Osteoblast (primary cell): ENCODE data around the gene IFT27. TPM values are rescaled to one million over a fixed set of nuclear protein-coding genes. Genes with fewer than 3 reads are reported as not detected.
A peak's percentile ranks its signal among the peaks of the same experiment; 100 is the strongest.

ENCODE experiments used
- DNase-seq: peaks from one replicate; pipeline ENCODE4 v3.0.0; 2011; ENCODE audit warnings: low spot score, mixed read lengths; ENCODE audit not compliant: insufficient read length; ENCODE audit errors: missing footprints
- H2AFZ ChIP-seq: 2 replicates; pipeline ENCODE4 v1.6.0; 2011; ENCODE audit warnings: mild to moderate bottlenecking, low read length
- H3K27ac ChIP-seq: 2 replicates; pipeline ENCODE4 v1.5.1; 2011; ENCODE audit warnings: mild to moderate bottlenecking, low read depth, low read length, moderate library complexity
- H3K27me3 ChIP-seq: 2 replicates; pipeline ENCODE4 v1.6.0; 2012; ENCODE audit warnings: mild to moderate bottlenecking, control low read depth, inconsistent platforms, low read length, moderate library complexity; ENCODE audit not compliant: insufficient read depth
- H3K36me3 ChIP-seq: 2 replicates; pipeline ENCODE4 v1.5.1; 2011; ENCODE audit warnings: mild to moderate bottlenecking, low read length, control low read depth, moderate library complexity; ENCODE audit not compliant: insufficient read depth
- H3K4me1 ChIP-seq: 2 replicates; pipeline ENCODE4 v1.5.1; 2011; ENCODE audit warnings: mild to moderate bottlenecking, low read length, control low read depth, moderate library complexity; ENCODE audit not compliant: insufficient read depth
- H3K4me2 ChIP-seq: 2 replicates; pipeline ENCODE4 v1.6.0; 2011; ENCODE audit warnings: mild to moderate bottlenecking, low read length; ENCODE audit not compliant: insufficient read depth
- H3K4me3 ChIP-seq: fragments of 200-600 bp; sonication (generic); 3 replicates; pipeline ENCODE4 v1.5.1; 2012; ENCODE audit warnings: mild to moderate bottlenecking, low read length, inconsistent platforms; ENCODE audit not compliant: insufficient read depth
- H3K79me2 ChIP-seq: 2 replicates; pipeline ENCODE4 v1.6.0; 2012; ENCODE audit warnings: mild to moderate bottlenecking, low read length, control low read depth, inconsistent platforms; ENCODE audit not compliant: insufficient read depth
- H3K9me3 ChIP-seq: 2 replicates; pipeline ENCODE4 v1.5.1; 2011; ENCODE audit warnings: low read depth, low read length, control low read depth
- H4K20me1 ChIP-seq: 2 replicates; pipeline ENCODE4 v1.6.0; 2012; ENCODE audit warnings: mild to moderate bottlenecking, low read length, control low read depth; ENCODE audit not compliant: insufficient read depth
- CTCF ChIP-seq: IDR thresholded peaks from 2 replicates; pipeline ENCODE4 v1.5.1; 2011; ENCODE audit warnings: mild to moderate bottlenecking, low read depth, low read length, moderate library complexity; ENCODE audit errors: extremely low read depth
- total RNA-seq: library from RNA; depleted of rRNA; stranded (reverse); fragments of >200 nt; gene quantifications from 2 replicates; pipeline ENCODE4 v1.2.3, GENCODE V29; 2012

The IFT27 gene
- total RNA-seq, 1 donor: 22.1 TPM

GRCh38 chr22:36767035-36767775, 8.7 kb downstream of the IFT27 start:
- no peaks in the 10 kb centered on the region for H3K79me2 ChIP-seq
- no peaks in the 10 kb centered on the region for H3K9me3 ChIP-seq
- peaks cover 2% of the 10 kb centered on the region for H4K20me1 ChIP-seq
- no peak for TF ChIP-seq CTCF
- no peaks in the 10 kb centered on the region for H3K27me3 ChIP-seq
- peaks cover 3% of the 10 kb centered on the region for H3K4me1 ChIP-seq
- DNase-seq: no peak
- no peak overlapping the region for H3K27ac ChIP-seq
- H3K4me2 ChIP-seq: no peak overlapping the region
- no peak overlapping the region for H2AFZ ChIP-seq
- peaks cover 13% of the 10 kb centered on the region for H3K36me3 ChIP-seq
- no peak overlapping the region for H3K4me3 ChIP-seq

GRCh38 chr22:36765943-36766450, 9.9 kb downstream of the IFT27 start:
- TF ChIP-seq CTCF: no peak
- Histone ChIP-seq H3K4me2 (no peak overlapping the region), H3K27ac (no peak overlapping the region), H3K27me3 (no peaks in the 10 kb centered on the region), H3K4me1 (peaks cover 3% of the 10 kb centered on the region), H3K36me3 (peaks cover 13% of the 10 kb centered on the region), H3K4me3 (no peak overlapping the region), H3K9me3 (no peaks in the 10 kb centered on the region), H4K20me1 (peaks cover 2% of the 10 kb centered on the region), H3K79me2 (no peaks in the 10 kb centered on the region), H2AFZ (no peak overlapping the region)
- DNase-seq: peak; percentile 86

GRCh38 chr22:36765131-36765942, 10.6 kb downstream of the IFT27 start:
- Histone ChIP-seq H3K9me3 (no peaks in the 10 kb centered on the region), H3K36me3 (peaks cover 13% of the 10 kb centered on the region), H3K27ac (no peak overlapping the region), H4K20me1 (peaks cover 2% of the 10 kb centered on the region), H3K4me1 (peaks cover 3% of the 10 kb centered on the region), H2AFZ (no peak overlapping the region), H3K27me3 (no peaks in the 10 kb centered on the region), H3K4me2 (no peak overlapping the region), H3K4me3 (no peak overlapping the region), H3K79me2 (no peaks in the 10 kb centered on the region)
- no peak for TF ChIP-seq CTCF
- DNase-seq: no peak

- Histone ChIP-seq H3K27me3 (no peaks in the 10 kb centered on the region), H3K27ac (no peak overlapping the region)
- TF ChIP-seq CTCF: no peak
Observed at GRCh38 chr22:36764641-36765040, 11.3 kb downstream of the IFT27 start.

More at GRCh38 chr22:36764641-36765040, 11.3 kb downstream of the IFT27 start:
- DNase-seq: peak; percentile 42
- Histone ChIP-seq H3K36me3 (peaks cover 13% of the 10 kb centered on the region), H3K4me1 (peaks cover 3% of the 10 kb centered on the region), H4K20me1 (peaks cover 2% of the 10 kb centered on the region), H3K4me3 (no peak overlapping the region), H3K4me2 (no peak overlapping the region), H3K9me3 (no peaks in the 10 kb centered on the region), H2AFZ (no peak overlapping the region), H3K79me2 (no peaks in the 10 kb centered on the region)
